GM23338 (cell line): Measurements from ENCODE around the gene PCSK6. TPM values are rescaled to one million over a fixed set of nuclear protein-coding genes. Genes with fewer than 3 reads are reported as not detected.

Experiments
- ATAC-seq: fragments of 200-7000 bp; cut with Tn5 transposase; 3 replicates; pipeline ENCODE4 v1.9.1; 2020
- DNase-seq: peaks from one replicate; pipeline ENCODE4 v3.0.0-alpha.2; 2015; ENCODE audit warnings: low spot score
- H2AFZ ChIP-seq: fragments of 200-600 bp; sonication (generic); 2 replicates; pipeline ENCODE4 v1.8.0; 2016; ENCODE audit warnings: antibody characterized with exemption, mild to moderate bottlenecking, moderate library complexity
- H3F3A ChIP-seq: fragments of 200-600 bp; sonication (generic); replicated peaks from 2 replicates; pipeline ENCODE4 v1.8.0; 2017; ENCODE audit warnings: antibody characterized with exemption, mixed run types, low read depth
- H3K27ac ChIP-seq: fragments of 200-600 bp; sonication (generic); 2 replicates; pipeline ENCODE4 v1.6.1; 2016; ENCODE audit warnings: low read depth
- H3K27me3 ChIP-seq: fragments of 200-600 bp; sonication (generic); 2 replicates; pipeline ENCODE4 v1.8.0; 2016; ENCODE audit warnings: mild to moderate bottlenecking, mixed run types, moderate library complexity; ENCODE audit not compliant: insufficient read depth
- H3K36me3 ChIP-seq: fragments of 200-600 bp; sonication (generic); 2 replicates; pipeline ENCODE4 v1.8.0; 2016; ENCODE audit warnings: mild to moderate bottlenecking; ENCODE audit not compliant: insufficient read depth
- H3K4me1 ChIP-seq: fragments of 200-600 bp; sonication (generic); 2 replicates; pipeline ENCODE4 v1.8.0; 2016; ENCODE audit warnings: mild to moderate bottlenecking, moderate library complexity; ENCODE audit not compliant: insufficient read depth
- H3K4me2 ChIP-seq: fragments of 200-600 bp; sonication (generic); 2 replicates; pipeline ENCODE4 v1.7.1; 2017; ENCODE audit warnings: mixed run types
- H3K4me3 ChIP-seq: fragments of 200-600 bp; sonication (generic); 2 replicates; pipeline ENCODE4 v1.6.1; 2016; ENCODE audit warnings: mixed run types
- H3K79me2 ChIP-seq: fragments of 200-600 bp; sonication (generic); replicated peaks from 2 replicates; pipeline ENCODE4 v1.8.0; 2017; ENCODE audit warnings: mild to moderate bottlenecking; ENCODE audit not compliant: insufficient read depth
- H3K9me2 ChIP-seq: fragments of 200-600 bp; sonication (generic); 2 replicates; pipeline ENCODE4 v1.8.0; 2017; ENCODE audit not compliant: insufficient read depth
- H4K20me1 ChIP-seq: fragments of 200-600 bp; sonication (generic); replicated peaks from 2 replicates; pipeline ENCODE4 v1.8.0; 2017; ENCODE audit warnings: mild to moderate bottlenecking; ENCODE audit not compliant: insufficient read depth
- H3K27ac Mint-ChIP-seq: 2 replicates; pipeline ENCODE4 v1.8.0; 2020; ENCODE audit warnings: inconsistent platforms, mild to moderate bottlenecking, moderate library complexity, mixed read lengths
- H3K27me3 Mint-ChIP-seq: 3 replicates; pipeline ENCODE4 v1.8.0; 2022; ENCODE audit warnings: low read depth, mild to moderate bottlenecking, moderate library complexity, mixed read lengths, inconsistent platforms; ENCODE audit not compliant: insufficient read depth, poor library complexity
- H3K36me3 Mint-ChIP-seq: 3 replicates; pipeline ENCODE4 v1.8.0; 2021; ENCODE audit warnings: low read depth, mild to moderate bottlenecking, inconsistent platforms, moderate library complexity, mixed read lengths
- H3K4me1 Mint-ChIP-seq: 3 replicates; pipeline ENCODE4 v1.8.0; 2020; ENCODE audit warnings: mild to moderate bottlenecking, inconsistent platforms, mixed read lengths
- H3K4me3 Mint-ChIP-seq: 3 replicates; pipeline ENCODE4 v1.8.0; 2021; ENCODE audit warnings: moderate library complexity, mild to moderate bottlenecking, inconsistent platforms, mixed read lengths
- H3K9me3 Mint-ChIP-seq: 3 replicates; pipeline ENCODE4 v1.8.0; 2020; ENCODE audit warnings: moderate library complexity, mild to moderate bottlenecking, inconsistent platforms, mixed read lengths
- CREB1 ChIP-seq: fragments of 250-450 bp; sonication (Bioruptor Pico); IDR thresholded peaks from 2 replicates; pipeline ENCODE4 v1.5.0; 2020; ENCODE audit warnings: low read depth, mild to moderate bottlenecking, moderate library complexity
- CTCF ChIP-seq, 2 experiments: fragments of 200-600 bp in 1 of 2; sonication (generic) in 1 of 2; conservative IDR thresholded peaks; 2 replicates each; pipeline versions ENCODE4 v1.5.1 to v1.6.1; 2016 to 2017; ENCODE audit warnings: antibody characterized with exemption in 2 of 2, low read depth in 2 of 2, mild to moderate bottlenecking in 2 of 2, moderate library complexity in 1 of 2
- EZH2phosphoT487 ChIP-seq: fragments of 200-600 bp; sonication (generic); IDR thresholded peaks from one replicate; pipeline ENCODE4 v1.8.1; 2018; ENCODE audit warnings: antibody characterized with exemption; ENCODE audit not compliant: unreplicated experiment
- JUNB ChIP-seq: IDR thresholded peaks from one replicate; pipeline ENCODE4 v1.6.1; 2016; ENCODE audit warnings: antibody characterized with exemption; ENCODE audit not compliant: unreplicated experiment
- NANOG ChIP-seq: IDR thresholded peaks from 2 replicates; pipeline ENCODE4 v1.6.1; 2016; ENCODE audit warnings: antibody characterized with exemption, borderline replicate concordance
- POLR2AphosphoS5 ChIP-seq: IDR thresholded peaks from 2 replicates; pipeline ENCODE4 v1.6.1; 2016; ENCODE audit warnings: antibody characterized with exemption, low read depth
- STAT1 ChIP-seq: IDR thresholded peaks from one replicate; pipeline ENCODE4 v1.6.1; 2016; ENCODE audit warnings: antibody characterized with exemption; ENCODE audit not compliant: unreplicated experiment
- ZNF114 ChIP-seq: fragments of 250-450 bp; sonication (Bioruptor Pico); IDR thresholded peaks from 2 replicates; pipeline ENCODE4 v1.5.0; 2020; ENCODE audit warnings: mild to moderate bottlenecking, moderate library complexity
- polyA plus RNA-seq: library from polyadenylated mRNA; unstranded; fragments of >200 nt; fragmentation: Nextera tagmentation; extraction: Ambion mirVana; gene quantifications from 2 replicates; pipeline ENCODE4 v1.2.1, GENCODE V29; 2016
- total RNA-seq: library from RNA; depleted of rRNA; stranded (reverse); fragments of >200 nt; shearing (Covaris generic); gene quantifications from 2 replicates; pipeline ENCODE4 v1.2.3, GENCODE V29; 2014
- TF ChIP-seq, protein P1 (sequence below): fragments of 250-450 bp; sonication (Bioruptor Pico); IDR thresholded peaks from 2 replicates; pipeline ENCODE4 v1.5.0; 2020; ENCODE audit warnings: mild to moderate bottlenecking, moderate library complexity

PCSK6 gene
- total and polyA plus RNA-seq, 2 experiments from 2014 or later: 1.7 to 6.7 TPM

DNA sequence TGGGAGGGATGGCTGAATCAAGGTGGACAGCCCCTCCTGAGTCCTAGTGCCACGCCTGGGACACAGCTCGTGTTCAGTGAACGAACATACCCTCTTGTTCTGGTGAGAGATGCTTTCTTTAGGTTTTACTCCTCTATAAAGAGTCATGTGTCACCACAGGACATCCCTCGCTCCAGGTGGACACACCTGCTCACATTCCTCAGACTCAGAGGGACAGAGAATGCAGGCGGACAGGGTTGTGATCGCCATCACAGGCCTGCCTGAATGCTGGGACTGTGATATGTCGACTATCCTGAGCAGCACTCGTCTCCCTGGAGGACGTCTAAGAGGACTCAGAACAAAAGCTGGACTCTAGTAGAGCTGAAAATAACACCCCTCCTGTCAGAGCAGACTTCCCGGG, 98.1 kb downstream of the PCSK6 start:
- no peaks in the 10 kb centered on the region for H3K27me3 ChIP-seq
- no peak overlapping the region for H2AFZ ChIP-seq
- H3K4me3 ChIP-seq: no peak overlapping the region
- H4K20me1 ChIP-seq: no peaks in the 10 kb centered on the region
- TF ChIP-seq STAT1 (no peak), ZNF114 (CRISPR knock-in tag) (no peak), NANOG (no peak), EZH2phosphoT487 (no peak), POLR2AphosphoS5 (no peak), JUNB (no peak)
- TF ChIP-seq, protein P1, sequence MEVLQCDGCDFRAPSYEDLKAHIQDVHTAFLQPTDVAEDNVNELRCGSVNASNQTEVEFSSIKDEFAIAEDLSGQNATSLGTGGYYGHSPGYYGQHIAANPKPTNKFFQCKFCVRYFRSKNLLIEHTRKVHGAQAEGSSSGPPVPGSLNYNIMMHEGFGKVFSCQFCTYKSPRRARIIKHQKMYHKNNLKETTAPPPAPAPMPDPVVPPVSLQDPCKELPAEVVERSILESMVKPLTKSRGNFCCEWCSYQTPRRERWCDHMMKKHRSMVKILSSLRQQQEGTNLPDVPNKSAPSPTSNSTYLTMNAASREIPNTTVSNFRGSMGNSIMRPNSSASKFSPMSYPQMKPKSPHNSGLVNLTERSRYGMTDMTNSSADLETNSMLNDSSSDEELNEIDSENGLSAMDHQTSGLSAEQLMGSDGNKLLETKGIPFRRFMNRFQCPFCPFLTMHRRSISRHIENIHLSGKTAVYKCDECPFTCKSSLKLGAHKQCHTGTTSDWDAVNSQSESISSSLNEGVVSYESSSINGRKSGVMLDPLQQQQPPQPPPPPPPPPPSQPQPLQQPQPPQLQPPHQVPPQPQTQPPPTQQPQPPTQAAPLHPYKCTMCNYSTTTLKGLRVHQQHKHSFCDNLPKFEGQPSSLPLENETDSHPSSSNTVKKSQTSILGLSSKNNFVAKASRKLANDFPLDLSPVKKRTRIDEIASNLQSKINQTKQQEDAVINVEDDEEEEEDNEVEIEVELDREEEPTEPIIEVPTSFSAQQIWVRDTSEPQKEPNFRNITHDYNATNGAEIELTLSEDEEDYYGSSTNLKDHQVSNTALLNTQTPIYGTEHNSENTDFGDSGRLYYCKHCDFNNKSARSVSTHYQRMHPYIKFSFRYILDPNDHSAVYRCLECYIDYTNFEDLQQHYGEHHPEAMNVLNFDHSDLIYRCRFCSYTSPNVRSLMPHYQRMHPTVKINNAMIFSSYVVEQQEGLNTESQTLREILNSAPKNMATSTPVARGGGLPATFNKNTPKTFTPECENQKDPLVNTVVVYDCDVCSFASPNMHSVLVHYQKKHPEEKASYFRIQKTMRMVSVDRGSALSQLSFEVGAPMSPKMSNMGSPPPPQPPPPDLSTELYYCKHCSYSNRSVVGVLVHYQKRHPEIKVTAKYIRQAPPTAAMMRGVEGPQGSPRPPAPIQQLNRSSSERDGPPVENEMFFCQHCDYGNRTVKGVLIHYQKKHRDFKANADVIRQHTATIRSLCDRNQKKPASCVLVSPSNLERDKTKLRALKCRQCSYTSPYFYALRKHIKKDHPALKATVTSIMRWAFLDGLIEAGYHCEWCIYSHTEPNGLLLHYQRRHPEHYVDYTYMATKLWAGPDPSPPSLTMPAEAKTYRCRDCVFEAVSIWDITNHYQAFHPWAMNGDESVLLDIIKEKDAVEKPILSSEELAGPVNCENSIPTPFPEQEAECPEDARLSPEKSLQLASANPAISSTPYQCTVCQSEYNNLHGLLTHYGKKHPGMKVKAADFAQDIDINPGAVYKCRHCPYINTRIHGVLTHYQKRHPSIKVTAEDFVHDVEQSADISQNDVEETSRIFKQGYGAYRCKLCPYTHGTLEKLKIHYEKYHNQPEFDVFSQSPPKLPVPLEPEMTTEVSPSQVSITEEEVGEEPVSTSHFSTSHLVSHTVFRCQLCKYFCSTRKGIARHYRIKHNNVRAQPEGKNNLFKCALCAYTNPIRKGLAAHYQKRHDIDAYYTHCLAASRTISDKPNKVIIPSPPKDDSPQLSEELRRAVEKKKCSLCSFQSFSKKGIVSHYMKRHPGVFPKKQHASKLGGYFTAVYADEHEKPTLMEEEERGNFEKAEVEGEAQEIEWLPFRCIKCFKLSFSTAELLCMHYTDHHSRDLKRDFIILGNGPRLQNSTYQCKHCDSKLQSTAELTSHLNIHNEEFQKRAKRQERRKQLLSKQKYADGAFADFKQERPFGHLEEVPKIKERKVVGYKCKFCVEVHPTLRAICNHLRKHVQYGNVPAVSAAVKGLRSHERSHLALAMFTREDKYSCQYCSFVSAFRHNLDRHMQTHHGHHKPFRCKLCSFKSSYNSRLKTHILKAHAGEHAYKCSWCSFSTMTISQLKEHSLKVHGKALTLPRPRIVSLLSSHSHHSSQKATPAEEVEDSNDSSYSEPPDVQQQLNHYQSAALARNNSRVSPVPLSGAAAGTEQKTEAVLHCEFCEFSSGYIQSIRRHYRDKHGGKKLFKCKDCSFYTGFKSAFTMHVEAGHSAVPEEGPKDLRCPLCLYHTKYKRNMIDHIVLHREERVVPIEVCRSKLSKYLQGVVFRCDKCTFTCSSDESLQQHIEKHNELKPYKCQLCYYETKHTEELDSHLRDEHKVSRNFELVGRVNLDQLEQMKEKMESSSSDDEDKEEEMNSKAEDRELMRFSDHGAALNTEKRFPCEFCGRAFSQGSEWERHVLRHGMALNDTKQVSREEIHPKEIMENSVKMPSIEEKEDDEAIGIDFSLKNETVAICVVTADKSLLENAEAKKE (CRISPR knock-in tag): no peak
- H3K79me2 ChIP-seq: no peaks in the 10 kb centered on the region
- H3K27ac Mint-ChIP-seq: no peak overlapping the region
- no peak overlapping the region for H3K4me3 Mint-ChIP-seq
- H3F3A ChIP-seq: no peaks in the 10 kb centered on the region
- no peak for DNase-seq
- no peaks in the 10 kb centered on the region for H3K9me3 Mint-ChIP-seq
- no peaks in the 10 kb centered on the region for H3K9me2 ChIP-seq
- no peak overlapping the region for H3K4me2 ChIP-seq
- H3K36me3 Mint-ChIP-seq: no peaks in the 10 kb centered on the region
- peaks cover 8% of the 10 kb centered on the region; the same call in 2 of the 3 replicates for H3K4me1 Mint-ChIP-seq
- ATAC-seq: no peak
- no peak overlapping the region for H3K27ac ChIP-seq
- peaks cover 13% of the 10 kb centered on the region for H3K27me3 Mint-ChIP-seq
- no peaks in the 10 kb centered on the region for H3K4me1 ChIP-seq
- H3K36me3 ChIP-seq: no peaks in the 10 kb centered on the region

GRCh38 chr15:101390462-101390861, 99.0 kb downstream of the PCSK6 start:
- Mint-ChIP-seq H3K27ac (no peak overlapping the region), H3K9me3 (no peaks in the 10 kb centered on the region), H3K27me3 (peaks cover 13% of the 10 kb centered on the region), H3K4me3 (no peak overlapping the region), H3K36me3 (no peaks in the 10 kb centered on the region), H3K4me1 (peaks cover 7% of the 10 kb centered on the region; the same call in 2 of the 3 replicates)
- Histone ChIP-seq H3K9me2 (no peaks in the 10 kb centered on the region), H3K27ac (no peak overlapping the region), H3K79me2 (no peaks in the 10 kb centered on the region), H4K20me1 (no peaks in the 10 kb centered on the region), H3K4me2 (no peak overlapping the region), H3K27me3 (no peaks in the 10 kb centered on the region), H3K36me3 (no peaks in the 10 kb centered on the region), H3K4me1 (no peaks in the 10 kb centered on the region), H2AFZ (no peak overlapping the region), H3K4me3 (no peak overlapping the region), H3F3A (no peaks in the 10 kb centered on the region)
- ATAC-seq: no peak
- no peak for DNase-seq
- TF ChIP-seq CTCF (conservative IDR thresholded peaks at IDR 0.05; ENCODE audit: low read depth in 2 of 2): no peak
- no peak for TF ChIP-seq CREB1 (CRISPR knock-in tag)
- no peak for TF ChIP-seq STAT1
